Activated CD4-positive, alpha-beta T cell treated with anti-CD3 and anti-CD28 coated beads, Interleukin-2, Interleukin-6, amounts not matched to agents 100 ng/mL and 50 ng/mL, durations not matched to agents 16 hours and 8 hours (primary cell): ENCODE data around the gene HHIPL2.
A peak's percentile ranks its signal among the peaks of the same experiment; 100 is the strongest.

ENCODE experiments used
- DNase-seq: peaks from one replicate; pipeline ENCODE4 v3.0.0-alpha.2; 2020

HHIPL2 gene

GRCh38 chr1:222547944-222548671, at the start of gene HHIPL2:
Gene HHIPL2 (minus strand): TSS chr1:222548104. CDS start chr1:222548044, 60 bp downstream.
- no peak for DNase-seq

GRCh38 chr1:222596696-222597095, 48.8 kb upstream of the HHIPL2 start:
- DNase-seq = no peak

GRCh38 chr1:222594789-222595188, 46.9 kb upstream of the HHIPL2 start:
- no peak for DNase-seq

GRCh38 chr1:222592171-222592570, 44.3 kb upstream of the HHIPL2 start:
- DNase-seq = no peak

- DNase-seq = peak; percentile 88
These were observed 41.8 kb upstream of the HHIPL2 start, which contains the start of gene TAF1A for GRCh38 chr1:222589462-222590302. Gene TAF1A (minus strand): TSS chr1:222589933.

GRCh38 chr1:222588135-222588534, 40.2 kb upstream of the HHIPL2 start:
- no peak for DNase-seq

GRCh38 chr1:222586842-222587241, 38.9 kb upstream of the HHIPL2 start:
- DNase-seq = no peak

- DNase-seq = no peak
These were observed 35.2 kb upstream of the HHIPL2 start for GRCh38 chr1:222583079-222583478.

GRCh38 chr1:222582099-222582774, 34.3 kb upstream of the HHIPL2 start:
- DNase-seq = peak; percentile 14

- DNase-seq = no peak
These were observed 31.4 kb upstream of the HHIPL2 start for GRCh38 chr1:222579316-222579715.

- DNase-seq = no peak
These were observed 22.9 kb upstream of the HHIPL2 start for GRCh38 chr1:222570837-222571236.

GRCh38 chr1:222561656-222562055, 13.8 kb upstream of the HHIPL2 start:
- no peak for DNase-seq

- DNase-seq = no peak
These were observed 9.7 kb upstream of the HHIPL2 start for GRCh38 chr1:222557574-222557973.

GRCh38 chr1:222557148-222557547, 9.2 kb upstream of the HHIPL2 start:
- DNase-seq = no peak

- no peak for DNase-seq
These were observed 8.2 kb upstream of the HHIPL2 start for GRCh38 chr1:222555992-222556615.

- no peak for DNase-seq
These were observed 6.3 kb upstream of the HHIPL2 start for GRCh38 chr1:222554177-222554576.

GRCh38 chr1:222552882-222553281, 5.0 kb upstream of the HHIPL2 start:
- no peak for DNase-seq

- DNase-seq = no peak
These were observed 667 bp downstream of the HHIPL2 start for GRCh38 chr1:222547260-222547614.

- no peak for DNase-seq
These were observed 1.2 kb downstream of the HHIPL2 start for GRCh38 chr1:222546548-222547259.

- no peak for DNase-seq
These were observed 1.8 kb downstream of the HHIPL2 start for GRCh38 chr1:222546091-222546490.

- DNase-seq = no peak
These were observed 4.1 kb downstream of the HHIPL2 start for GRCh38 chr1:222543817-222544216.

- no peak for DNase-seq
These were observed 7.3 kb downstream of the HHIPL2 start for GRCh38 chr1:222540598-222540995.
